HG03442 (cell line): Measurements from ENCODE around the gene PRKCE.
"Not testable (repeated sequence)": the region's sequence is repeated elsewhere in the genome, so short reads cannot be mapped to it uniquely, and the experiment has no call there.

Source experiments
- ATAC-seq: cut with Tn5 transposase; IDR thresholded peaks from one replicate; pipeline ENCODE4 v1.9.1; 2021; ENCODE audit warnings: mild to moderate bottlenecking, moderate library complexity; ENCODE audit not compliant: unreplicated experiment

Gene PRKCE

GRCh38 chr2:45902380-45902779 lies 250.9 kb downstream of the PRKCE start:
- no peak for ATAC-seq

GRCh38 chr2:45902781-45903375 lies 251.4 kb downstream of the PRKCE start:
- ATAC-seq = no peak

GRCh38 chr2:45904267-45904945 lies 252.9 kb downstream of the PRKCE start:
- peak; percentile 69 for ATAC-seq

DNA sequence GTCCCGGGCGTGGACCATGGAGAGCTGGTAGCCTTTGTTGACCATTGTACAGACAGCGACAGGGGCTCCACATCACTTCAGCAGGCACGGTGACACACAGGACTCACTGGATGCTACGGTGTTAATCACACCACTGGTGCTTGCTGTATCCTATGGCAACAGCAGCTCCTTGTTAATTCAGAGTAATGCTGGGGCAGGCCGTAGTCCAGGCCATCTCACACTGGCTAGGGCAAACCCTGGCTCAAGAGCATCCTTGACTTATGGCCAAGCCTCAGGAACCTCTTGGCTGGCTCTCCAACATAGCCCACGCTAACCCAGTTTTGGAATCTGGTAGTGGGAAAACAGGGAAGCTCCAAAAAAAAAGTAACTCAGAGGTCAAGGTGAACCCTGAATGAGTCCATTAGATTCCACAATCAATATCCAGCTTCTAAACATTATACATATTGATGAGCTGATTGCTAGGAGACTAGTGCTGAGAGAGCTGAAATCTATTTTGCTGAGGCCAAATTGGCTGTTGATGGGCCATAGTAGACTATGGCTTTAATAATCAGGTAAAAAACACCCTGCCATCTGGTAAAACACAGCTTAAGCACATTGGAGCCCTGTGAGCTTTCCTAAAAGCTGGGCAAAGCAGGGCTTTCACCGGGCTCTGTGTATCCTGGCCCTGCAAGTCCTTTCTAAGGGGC lies 253.6 kb downstream of the PRKCE start:
- no peak for ATAC-seq

DNA sequence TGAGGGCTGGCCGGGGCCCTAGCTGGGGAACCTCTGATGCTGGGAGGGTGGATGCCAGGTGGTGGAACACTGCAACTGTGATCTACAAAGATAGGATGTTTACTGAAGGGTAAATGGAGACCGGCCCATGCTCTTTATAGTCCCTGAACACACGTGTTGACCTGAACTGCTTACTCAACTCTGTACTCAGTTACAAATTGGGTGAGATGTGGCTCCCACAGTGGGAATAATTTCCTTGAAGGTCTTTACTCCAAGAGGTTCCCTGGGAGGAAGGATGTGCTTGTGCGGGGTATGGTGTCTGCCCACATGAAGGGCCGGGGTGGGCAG lies 254.1 kb downstream of the PRKCE start:
- ATAC-seq = no peak

DNA sequence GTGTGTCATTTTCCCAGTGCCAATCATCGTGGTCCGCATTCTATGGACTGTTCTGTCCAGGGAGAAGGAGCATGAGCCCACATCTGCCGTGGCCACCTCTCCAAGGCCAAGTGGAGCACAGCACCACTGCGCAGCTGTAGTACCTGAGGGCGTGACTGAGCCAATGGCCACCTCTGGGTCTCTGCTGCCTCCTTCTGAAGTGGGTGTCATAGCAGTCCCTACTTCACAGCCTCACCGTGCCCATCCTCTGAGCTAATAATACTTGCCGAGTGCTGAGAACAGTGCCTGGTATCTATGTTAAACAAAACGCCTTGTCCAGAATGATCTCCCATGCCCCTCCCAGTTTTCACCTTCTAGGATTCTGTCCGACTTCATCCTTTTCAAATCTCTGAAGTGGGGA lies 256.1 kb downstream of the PRKCE start:
- ATAC-seq = no peak

DNA sequence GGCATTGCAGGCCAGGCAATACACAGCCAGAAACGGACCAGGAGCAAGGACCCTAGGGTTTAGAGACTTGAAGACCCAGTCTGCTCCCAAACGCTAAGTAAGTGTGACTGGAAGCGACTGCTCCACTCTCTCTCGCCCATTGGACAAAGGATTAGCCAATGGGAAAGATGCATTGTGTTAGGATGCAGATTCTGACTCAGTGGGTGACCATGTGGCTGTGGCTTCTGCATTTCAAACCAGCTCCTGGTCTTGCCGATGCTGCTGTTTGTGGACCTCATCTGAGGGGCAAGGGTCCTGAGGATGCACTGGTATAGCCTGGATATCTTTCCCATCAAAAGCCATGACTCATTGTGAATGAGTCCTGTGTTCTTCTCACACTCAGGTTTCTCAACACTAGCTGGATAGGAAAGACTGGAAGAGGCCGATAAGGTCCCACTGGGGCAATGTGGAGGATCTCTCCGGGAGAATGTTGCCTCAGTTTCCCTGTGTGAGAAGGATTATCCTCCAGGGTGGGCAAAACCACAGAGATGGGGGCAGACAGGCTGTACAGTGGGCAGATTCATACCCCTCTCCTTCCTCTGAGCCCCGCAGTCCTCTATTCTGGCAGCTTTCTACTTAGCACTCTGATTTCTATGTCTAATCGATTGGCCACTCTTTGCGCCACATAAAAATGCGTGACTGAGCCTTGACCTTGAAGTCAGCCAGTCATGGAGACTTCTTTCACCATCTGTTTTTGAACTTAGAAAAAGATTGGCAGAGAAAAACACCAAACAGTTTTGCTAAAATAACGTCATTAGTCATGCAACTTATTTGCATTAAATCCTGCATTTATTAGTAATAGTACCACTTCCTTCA lies 257.1 kb downstream of the PRKCE start:
- no peak for ATAC-seq

- no peak for ATAC-seq
Measured at GRCh38 chr2:45909171-45909565, 257.7 kb downstream of the PRKCE start.

- ATAC-seq = peak; percentile 66
Measured at GRCh38 chr2:45909677-45910191, 258.3 kb downstream of the PRKCE start.

- no peak for ATAC-seq
Measured at GRCh38 chr2:45910473-45911060, 259.1 kb downstream of the PRKCE start.

GRCh38 chr2:45911538-45911937 lies 260.1 kb downstream of the PRKCE start:
- no peak for ATAC-seq

- no peak for ATAC-seq
Measured at GRCh38 chr2:45912109-45912508, 260.6 kb downstream of the PRKCE start.

GRCh38 chr2:45913539-45913938 lies 262.1 kb downstream of the PRKCE start:
- no peak for ATAC-seq

DNA sequence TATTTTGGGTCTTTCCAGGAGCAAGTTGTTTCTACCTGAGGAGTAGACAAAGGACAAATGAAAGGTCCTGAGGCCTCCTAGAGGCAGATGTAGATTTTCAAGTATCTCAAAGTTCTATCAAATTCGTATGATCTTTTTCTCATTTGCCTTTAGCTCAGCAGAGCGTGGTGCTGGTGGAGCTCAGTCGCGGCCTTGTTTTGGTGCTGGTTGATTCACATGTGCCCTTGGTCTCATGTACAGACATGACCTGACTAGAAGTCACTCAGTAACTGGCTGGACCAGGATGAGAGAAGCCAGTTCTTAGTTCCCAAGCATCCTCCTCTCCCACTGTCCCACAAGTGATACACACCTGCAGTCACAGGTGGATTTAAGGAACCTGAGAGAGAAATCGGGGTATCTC lies 264.0 kb downstream of the PRKCE start:
- ATAC-seq = no peak

DNA sequence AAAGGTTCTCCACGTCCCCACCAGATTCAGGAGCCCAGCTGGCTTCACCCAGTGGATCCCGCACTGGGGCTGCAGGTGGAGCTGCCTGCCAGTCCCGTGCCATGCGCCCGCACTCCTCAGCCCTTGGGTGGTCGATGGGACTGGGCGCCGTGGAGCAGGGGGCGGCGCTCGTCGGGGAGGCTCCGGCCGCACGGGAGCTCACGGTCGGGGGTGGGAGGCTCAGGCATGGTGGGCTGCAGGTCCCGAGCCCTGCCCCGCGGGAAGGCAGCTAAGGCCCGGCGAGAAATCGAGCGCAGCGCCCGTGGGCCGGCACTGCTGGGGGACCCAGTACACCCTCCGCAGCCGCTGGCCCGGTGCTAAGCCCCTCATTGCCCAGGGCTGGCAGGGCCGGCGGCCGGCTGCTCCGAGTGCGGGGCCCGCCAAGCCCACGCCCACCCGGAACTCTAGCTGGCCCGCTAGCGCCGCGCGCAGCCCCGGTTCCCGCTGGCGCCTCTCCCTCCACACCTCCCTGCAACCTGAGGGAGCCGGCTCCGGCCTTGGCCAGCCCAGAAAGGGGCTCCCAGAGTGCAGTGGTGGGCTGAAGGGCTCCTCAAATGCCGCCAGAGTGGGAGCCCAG lies 266.2 kb downstream of the PRKCE start:
- ATAC-seq = not testable (repeated sequence)

GRCh38 chr2:45918463-45919159 lies 267.1 kb downstream of the PRKCE start:
- ATAC-seq = no peak

DNA sequence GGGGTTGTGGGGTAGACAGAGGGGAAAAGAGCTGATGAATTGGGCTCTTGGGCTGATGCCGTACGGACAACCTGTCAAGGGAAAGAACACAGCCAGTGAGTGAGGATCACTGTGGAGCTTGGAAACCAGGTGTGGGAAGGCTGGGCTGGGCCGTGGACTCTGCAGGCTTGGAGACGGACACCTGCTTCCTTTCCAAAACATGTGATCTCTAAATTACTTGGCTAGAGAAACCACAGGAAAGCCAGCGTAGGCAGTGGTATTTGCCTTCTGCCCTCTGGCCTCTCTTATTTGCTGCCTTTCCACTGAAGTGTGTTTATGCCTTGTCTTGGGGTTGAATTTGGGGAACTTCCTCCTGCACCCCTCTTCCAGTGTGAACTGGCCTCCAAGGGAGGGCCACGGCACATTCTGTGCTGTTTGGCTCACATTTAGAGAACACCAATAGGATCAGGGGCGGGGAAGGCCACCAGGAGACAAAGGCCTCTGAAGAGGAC lies 267.7 kb downstream of the PRKCE start:
- ATAC-seq = no peak

DNA sequence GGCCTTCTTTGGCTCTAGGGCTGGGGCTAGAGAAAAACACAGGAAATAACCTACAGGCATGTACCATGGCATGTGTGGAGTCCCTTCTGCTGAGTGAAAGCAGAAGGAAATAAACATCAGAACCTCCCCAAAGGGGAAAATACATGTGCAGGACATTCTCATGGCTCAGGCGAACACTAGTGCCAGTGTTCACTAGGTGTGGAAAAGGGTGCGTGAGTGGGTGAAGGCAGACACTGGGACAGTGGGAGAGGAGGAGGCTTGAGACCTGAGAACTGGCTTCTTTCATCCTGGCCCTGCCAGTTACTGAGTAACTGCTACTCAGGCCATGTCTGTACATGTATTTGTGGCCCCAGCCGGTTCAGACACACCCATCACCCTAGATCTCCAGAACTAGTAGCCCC lies 268.2 kb downstream of the PRKCE start:
- no peak for ATAC-seq

DNA sequence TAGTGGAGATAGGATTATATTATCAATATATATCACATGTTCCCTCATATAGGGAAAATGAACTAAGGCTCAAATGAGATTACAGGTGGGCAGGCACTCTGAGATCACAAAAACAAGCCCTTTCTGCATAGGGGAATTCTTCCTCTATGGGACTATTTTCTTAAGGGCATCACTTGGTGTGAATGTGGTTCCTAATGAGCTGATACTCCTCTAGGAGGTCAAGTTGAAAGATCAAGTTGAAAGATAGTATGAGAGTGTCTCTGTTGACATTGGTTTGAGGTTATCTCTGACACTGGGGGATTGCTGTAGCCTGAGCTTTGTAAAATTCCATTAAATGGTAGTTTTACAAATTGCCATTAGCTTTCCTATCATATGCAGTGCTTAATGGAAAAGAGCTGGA lies 270.4 kb downstream of the PRKCE start:
- no peak for ATAC-seq

GRCh38 chr2:45922577-45922988 lies 271.1 kb downstream of the PRKCE start:
- no peak for ATAC-seq
